GM23338 (cell line): ENCODE data around the gene ACOX2. TPM values are rescaled to one million over a fixed set of nuclear protein-coding genes. Genes with fewer than 3 reads are reported as not detected.

Source experiments
- ATAC-seq: fragments of 200-7000 bp; cut with Tn5 transposase; 3 replicates; pipeline ENCODE4 v1.9.1; 2020
- DNase-seq: peaks from one replicate; pipeline ENCODE4 v3.0.0-alpha.2; 2015; ENCODE audit warnings: low spot score
- H2AFZ ChIP-seq: fragments of 200-600 bp; sonication (generic); 2 replicates; pipeline ENCODE4 v1.8.0; 2016; ENCODE audit warnings: antibody characterized with exemption, mild to moderate bottlenecking, moderate library complexity
- H3F3A ChIP-seq: fragments of 200-600 bp; sonication (generic); replicated peaks from 2 replicates; pipeline ENCODE4 v1.8.0; 2017; ENCODE audit warnings: antibody characterized with exemption, mixed run types, low read depth
- H3K27ac ChIP-seq: fragments of 200-600 bp; sonication (generic); 2 replicates; pipeline ENCODE4 v1.6.1; 2016; ENCODE audit warnings: low read depth
- H3K27me3 ChIP-seq: fragments of 200-600 bp; sonication (generic); 2 replicates; pipeline ENCODE4 v1.8.0; 2016; ENCODE audit warnings: mild to moderate bottlenecking, mixed run types, moderate library complexity; ENCODE audit not compliant: insufficient read depth
- H3K36me3 ChIP-seq: fragments of 200-600 bp; sonication (generic); 2 replicates; pipeline ENCODE4 v1.8.0; 2016; ENCODE audit warnings: mild to moderate bottlenecking; ENCODE audit not compliant: insufficient read depth
- H3K4me1 ChIP-seq: fragments of 200-600 bp; sonication (generic); 2 replicates; pipeline ENCODE4 v1.8.0; 2016; ENCODE audit warnings: mild to moderate bottlenecking, moderate library complexity; ENCODE audit not compliant: insufficient read depth
- H3K4me2 ChIP-seq: fragments of 200-600 bp; sonication (generic); 2 replicates; pipeline ENCODE4 v1.7.1; 2017; ENCODE audit warnings: mixed run types
- H3K4me3 ChIP-seq: fragments of 200-600 bp; sonication (generic); 2 replicates; pipeline ENCODE4 v1.6.1; 2016; ENCODE audit warnings: mixed run types
- H3K79me2 ChIP-seq: fragments of 200-600 bp; sonication (generic); replicated peaks from 2 replicates; pipeline ENCODE4 v1.8.0; 2017; ENCODE audit warnings: mild to moderate bottlenecking; ENCODE audit not compliant: insufficient read depth
- H3K9me2 ChIP-seq: fragments of 200-600 bp; sonication (generic); 2 replicates; pipeline ENCODE4 v1.8.0; 2017; ENCODE audit not compliant: insufficient read depth
- H4K20me1 ChIP-seq: fragments of 200-600 bp; sonication (generic); replicated peaks from 2 replicates; pipeline ENCODE4 v1.8.0; 2017; ENCODE audit warnings: mild to moderate bottlenecking; ENCODE audit not compliant: insufficient read depth
- H3K27ac Mint-ChIP-seq: 2 replicates; pipeline ENCODE4 v1.8.0; 2020; ENCODE audit warnings: inconsistent platforms, mild to moderate bottlenecking, moderate library complexity, mixed read lengths
- H3K27me3 Mint-ChIP-seq: 3 replicates; pipeline ENCODE4 v1.8.0; 2022; ENCODE audit warnings: low read depth, mild to moderate bottlenecking, moderate library complexity, mixed read lengths, inconsistent platforms; ENCODE audit not compliant: insufficient read depth, poor library complexity
- H3K36me3 Mint-ChIP-seq: 3 replicates; pipeline ENCODE4 v1.8.0; 2021; ENCODE audit warnings: low read depth, mild to moderate bottlenecking, inconsistent platforms, moderate library complexity, mixed read lengths
- H3K4me1 Mint-ChIP-seq: 3 replicates; pipeline ENCODE4 v1.8.0; 2020; ENCODE audit warnings: mild to moderate bottlenecking, inconsistent platforms, mixed read lengths
- H3K4me3 Mint-ChIP-seq: 3 replicates; pipeline ENCODE4 v1.8.0; 2021; ENCODE audit warnings: moderate library complexity, mild to moderate bottlenecking, inconsistent platforms, mixed read lengths
- H3K9me3 Mint-ChIP-seq: 3 replicates; pipeline ENCODE4 v1.8.0; 2020; ENCODE audit warnings: moderate library complexity, mild to moderate bottlenecking, inconsistent platforms, mixed read lengths
- CREB1 ChIP-seq: fragments of 250-450 bp; sonication (Bioruptor Pico); IDR thresholded peaks from 2 replicates; pipeline ENCODE4 v1.5.0; 2020; ENCODE audit warnings: low read depth, mild to moderate bottlenecking, moderate library complexity
- CTCF ChIP-seq, 2 experiments: fragments of 200-600 bp in 1 of 2; sonication (generic) in 1 of 2; conservative IDR thresholded peaks; 2 replicates each; pipeline versions ENCODE4 v1.5.1 to v1.6.1; 2016 to 2017; ENCODE audit warnings: antibody characterized with exemption in 2 of 2, low read depth in 2 of 2, mild to moderate bottlenecking in 2 of 2, moderate library complexity in 1 of 2
- EZH2 ChIP-seq: fragments of 200-600 bp; sonication (generic); IDR thresholded peaks from one replicate; pipeline ENCODE4 v1.8.0; 2017; ENCODE audit warnings: antibody characterized with exemption, mild to moderate bottlenecking, low read depth; ENCODE audit not compliant: unreplicated experiment
- EZH2phosphoT487 ChIP-seq: fragments of 200-600 bp; sonication (generic); IDR thresholded peaks from one replicate; pipeline ENCODE4 v1.8.1; 2018; ENCODE audit warnings: antibody characterized with exemption; ENCODE audit not compliant: unreplicated experiment
- POLR2AphosphoS5 ChIP-seq: IDR thresholded peaks from 2 replicates; pipeline ENCODE4 v1.6.1; 2016; ENCODE audit warnings: antibody characterized with exemption, low read depth
- ZNF114 ChIP-seq: fragments of 250-450 bp; sonication (Bioruptor Pico); IDR thresholded peaks from 2 replicates; pipeline ENCODE4 v1.5.0; 2020; ENCODE audit warnings: mild to moderate bottlenecking, moderate library complexity
- ZNF331 ChIP-seq: fragments of 250-450 bp; sonication (Bioruptor Pico); IDR thresholded peaks from 2 replicates; pipeline ENCODE4 v1.5.0; 2020; ENCODE audit warnings: low read depth, mild to moderate bottlenecking, moderate library complexity
- polyA plus RNA-seq: library from polyadenylated mRNA; unstranded; fragments of >200 nt; fragmentation: Nextera tagmentation; extraction: Ambion mirVana; gene quantifications from 2 replicates; pipeline ENCODE4 v1.2.1, GENCODE V29; 2016
- total RNA-seq: library from RNA; depleted of rRNA; stranded (reverse); fragments of >200 nt; shearing (Covaris generic); gene quantifications from 2 replicates; pipeline ENCODE4 v1.2.3, GENCODE V29; 2014
- TF ChIP-seq, protein P1 (sequence below): fragments of 250-450 bp; sonication (Bioruptor Pico); IDR thresholded peaks from 2 replicates; pipeline ENCODE4 v1.5.0; 2020; ENCODE audit warnings: mild to moderate bottlenecking, moderate library complexity
- TF ChIP-seq, protein P2 (sequence below): IDR thresholded peaks from 2 replicates; pipeline ENCODE4 v1.6.1; 2016; ENCODE audit warnings: antibody characterized with exemption

ACOX2 gene
- total and polyA plus RNA-seq, 2 experiments from 2014 or later, result 1.1 to 1.9 TPM

- Histone ChIP-seq H3K36me3 (no peaks in the 10 kb centered on the region), H3K4me1 (peaks cover 10% of the 10 kb centered on the region), H3K4me2 (no peak overlapping the region), H3F3A (0 out of 2 replicates have a peak, but pooled peaks cover under 1% of the 10 kb centered on the region), H3K79me2 (no peaks in the 10 kb centered on the region), H3K27ac (no peak overlapping the region), H3K4me3 (no peak overlapping the region), H4K20me1 (no peaks in the 10 kb centered on the region), H3K27me3 (no peaks in the 10 kb centered on the region), H3K9me2 (no peaks in the 10 kb centered on the region), H2AFZ (no peak overlapping the region)
- Mint-ChIP-seq H3K27ac (no peak overlapping the region), H3K4me1 (peaks cover 30% of the 10 kb centered on the region), H3K4me3 (no peak overlapping the region), H3K27me3 (peaks cover 14% of the 10 kb centered on the region), H3K36me3 (peaks cover 3% of the 10 kb centered on the region; the same call in 2 of the 3 replicates), H3K9me3 (peaks cover 8% of the 10 kb centered on the region)
- TF ChIP-seq EZH2 (no peak), CTCF (conservative IDR thresholded peaks at IDR 0.05; ENCODE audit: low read depth in 2 of 2) (no peak), ZNF331 (CRISPR knock-in tag) (no peak), CREB1 (CRISPR knock-in tag) (no peak), POLR2AphosphoS5 (no peak), ZNF114 (no peak), EZH2phosphoT487 (no peak)
- TF ChIP-seq, protein P1, sequence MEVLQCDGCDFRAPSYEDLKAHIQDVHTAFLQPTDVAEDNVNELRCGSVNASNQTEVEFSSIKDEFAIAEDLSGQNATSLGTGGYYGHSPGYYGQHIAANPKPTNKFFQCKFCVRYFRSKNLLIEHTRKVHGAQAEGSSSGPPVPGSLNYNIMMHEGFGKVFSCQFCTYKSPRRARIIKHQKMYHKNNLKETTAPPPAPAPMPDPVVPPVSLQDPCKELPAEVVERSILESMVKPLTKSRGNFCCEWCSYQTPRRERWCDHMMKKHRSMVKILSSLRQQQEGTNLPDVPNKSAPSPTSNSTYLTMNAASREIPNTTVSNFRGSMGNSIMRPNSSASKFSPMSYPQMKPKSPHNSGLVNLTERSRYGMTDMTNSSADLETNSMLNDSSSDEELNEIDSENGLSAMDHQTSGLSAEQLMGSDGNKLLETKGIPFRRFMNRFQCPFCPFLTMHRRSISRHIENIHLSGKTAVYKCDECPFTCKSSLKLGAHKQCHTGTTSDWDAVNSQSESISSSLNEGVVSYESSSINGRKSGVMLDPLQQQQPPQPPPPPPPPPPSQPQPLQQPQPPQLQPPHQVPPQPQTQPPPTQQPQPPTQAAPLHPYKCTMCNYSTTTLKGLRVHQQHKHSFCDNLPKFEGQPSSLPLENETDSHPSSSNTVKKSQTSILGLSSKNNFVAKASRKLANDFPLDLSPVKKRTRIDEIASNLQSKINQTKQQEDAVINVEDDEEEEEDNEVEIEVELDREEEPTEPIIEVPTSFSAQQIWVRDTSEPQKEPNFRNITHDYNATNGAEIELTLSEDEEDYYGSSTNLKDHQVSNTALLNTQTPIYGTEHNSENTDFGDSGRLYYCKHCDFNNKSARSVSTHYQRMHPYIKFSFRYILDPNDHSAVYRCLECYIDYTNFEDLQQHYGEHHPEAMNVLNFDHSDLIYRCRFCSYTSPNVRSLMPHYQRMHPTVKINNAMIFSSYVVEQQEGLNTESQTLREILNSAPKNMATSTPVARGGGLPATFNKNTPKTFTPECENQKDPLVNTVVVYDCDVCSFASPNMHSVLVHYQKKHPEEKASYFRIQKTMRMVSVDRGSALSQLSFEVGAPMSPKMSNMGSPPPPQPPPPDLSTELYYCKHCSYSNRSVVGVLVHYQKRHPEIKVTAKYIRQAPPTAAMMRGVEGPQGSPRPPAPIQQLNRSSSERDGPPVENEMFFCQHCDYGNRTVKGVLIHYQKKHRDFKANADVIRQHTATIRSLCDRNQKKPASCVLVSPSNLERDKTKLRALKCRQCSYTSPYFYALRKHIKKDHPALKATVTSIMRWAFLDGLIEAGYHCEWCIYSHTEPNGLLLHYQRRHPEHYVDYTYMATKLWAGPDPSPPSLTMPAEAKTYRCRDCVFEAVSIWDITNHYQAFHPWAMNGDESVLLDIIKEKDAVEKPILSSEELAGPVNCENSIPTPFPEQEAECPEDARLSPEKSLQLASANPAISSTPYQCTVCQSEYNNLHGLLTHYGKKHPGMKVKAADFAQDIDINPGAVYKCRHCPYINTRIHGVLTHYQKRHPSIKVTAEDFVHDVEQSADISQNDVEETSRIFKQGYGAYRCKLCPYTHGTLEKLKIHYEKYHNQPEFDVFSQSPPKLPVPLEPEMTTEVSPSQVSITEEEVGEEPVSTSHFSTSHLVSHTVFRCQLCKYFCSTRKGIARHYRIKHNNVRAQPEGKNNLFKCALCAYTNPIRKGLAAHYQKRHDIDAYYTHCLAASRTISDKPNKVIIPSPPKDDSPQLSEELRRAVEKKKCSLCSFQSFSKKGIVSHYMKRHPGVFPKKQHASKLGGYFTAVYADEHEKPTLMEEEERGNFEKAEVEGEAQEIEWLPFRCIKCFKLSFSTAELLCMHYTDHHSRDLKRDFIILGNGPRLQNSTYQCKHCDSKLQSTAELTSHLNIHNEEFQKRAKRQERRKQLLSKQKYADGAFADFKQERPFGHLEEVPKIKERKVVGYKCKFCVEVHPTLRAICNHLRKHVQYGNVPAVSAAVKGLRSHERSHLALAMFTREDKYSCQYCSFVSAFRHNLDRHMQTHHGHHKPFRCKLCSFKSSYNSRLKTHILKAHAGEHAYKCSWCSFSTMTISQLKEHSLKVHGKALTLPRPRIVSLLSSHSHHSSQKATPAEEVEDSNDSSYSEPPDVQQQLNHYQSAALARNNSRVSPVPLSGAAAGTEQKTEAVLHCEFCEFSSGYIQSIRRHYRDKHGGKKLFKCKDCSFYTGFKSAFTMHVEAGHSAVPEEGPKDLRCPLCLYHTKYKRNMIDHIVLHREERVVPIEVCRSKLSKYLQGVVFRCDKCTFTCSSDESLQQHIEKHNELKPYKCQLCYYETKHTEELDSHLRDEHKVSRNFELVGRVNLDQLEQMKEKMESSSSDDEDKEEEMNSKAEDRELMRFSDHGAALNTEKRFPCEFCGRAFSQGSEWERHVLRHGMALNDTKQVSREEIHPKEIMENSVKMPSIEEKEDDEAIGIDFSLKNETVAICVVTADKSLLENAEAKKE, result no peak
- TF ChIP-seq, protein P2, sequence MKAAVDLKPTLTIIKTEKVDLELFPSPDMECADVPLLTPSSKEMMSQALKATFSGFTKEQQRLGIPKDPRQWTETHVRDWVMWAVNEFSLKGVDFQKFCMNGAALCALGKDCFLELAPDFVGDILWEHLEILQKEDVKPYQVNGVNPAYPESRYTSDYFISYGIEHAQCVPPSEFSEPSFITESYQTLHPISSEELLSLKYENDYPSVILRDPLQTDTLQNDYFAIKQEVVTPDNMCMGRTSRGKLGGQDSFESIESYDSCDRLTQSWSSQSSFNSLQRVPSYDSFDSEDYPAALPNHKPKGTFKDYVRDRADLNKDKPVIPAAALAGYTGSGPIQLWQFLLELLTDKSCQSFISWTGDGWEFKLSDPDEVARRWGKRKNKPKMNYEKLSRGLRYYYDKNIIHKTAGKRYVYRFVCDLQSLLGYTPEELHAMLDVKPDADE, result no peak
- no peak for DNase-seq
- ATAC-seq, result no peak
Observed at GRCh38 chr3:58559586-58559985, 22.6 kb upstream of the ACOX2 start.
